Ovary (tissue), 3 donors: ENCODE measurements around the gene AIFM2.

Experiments
- EP300 ChIP-seq: sonication (generic); formaldehyde crosslinking; IDR thresholded peaks from one replicate; pipeline ENCODE4 v1.6.1; 2017; ENCODE audit warnings: antibody characterized with exemption
- TF ChIP-seq, protein P1 (sequence below), 3 donors: fragments of 450-650 bp in 2 of 3; fragments of 200-600 bp in 1 of 3; IDR thresholded peaks; one replicate each; pipeline versions ENCODE4 v1.5.1 to v1.8.0; 2016 to 2022; ENCODE audit warnings: antibody characterized with exemption in 3 of 3, mild to moderate bottlenecking in 1 of 3
- donor health status: DM: no; HTN: no; CAD: no.

DNA sequence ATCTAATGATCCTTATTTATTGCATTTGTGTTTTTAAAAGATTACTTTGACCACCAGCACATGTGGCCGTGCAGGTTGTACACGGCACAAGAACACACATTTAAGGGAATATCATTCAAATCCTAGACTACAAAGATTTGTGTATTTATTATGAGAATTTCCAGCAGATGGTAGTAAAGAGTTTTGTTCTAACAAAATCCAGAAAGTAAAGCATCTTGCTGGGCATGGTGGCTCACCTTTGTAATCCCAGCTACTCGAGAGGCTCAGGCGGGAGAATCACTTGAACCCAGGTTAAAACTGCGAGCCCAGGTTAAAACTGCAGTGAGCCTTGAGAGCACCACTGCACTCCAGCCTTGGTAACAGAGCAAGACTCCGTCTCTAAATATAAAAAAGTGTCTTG is 48.4 kb downstream of the AIFM2 start:
- TF ChIP-seq, protein P1, sequence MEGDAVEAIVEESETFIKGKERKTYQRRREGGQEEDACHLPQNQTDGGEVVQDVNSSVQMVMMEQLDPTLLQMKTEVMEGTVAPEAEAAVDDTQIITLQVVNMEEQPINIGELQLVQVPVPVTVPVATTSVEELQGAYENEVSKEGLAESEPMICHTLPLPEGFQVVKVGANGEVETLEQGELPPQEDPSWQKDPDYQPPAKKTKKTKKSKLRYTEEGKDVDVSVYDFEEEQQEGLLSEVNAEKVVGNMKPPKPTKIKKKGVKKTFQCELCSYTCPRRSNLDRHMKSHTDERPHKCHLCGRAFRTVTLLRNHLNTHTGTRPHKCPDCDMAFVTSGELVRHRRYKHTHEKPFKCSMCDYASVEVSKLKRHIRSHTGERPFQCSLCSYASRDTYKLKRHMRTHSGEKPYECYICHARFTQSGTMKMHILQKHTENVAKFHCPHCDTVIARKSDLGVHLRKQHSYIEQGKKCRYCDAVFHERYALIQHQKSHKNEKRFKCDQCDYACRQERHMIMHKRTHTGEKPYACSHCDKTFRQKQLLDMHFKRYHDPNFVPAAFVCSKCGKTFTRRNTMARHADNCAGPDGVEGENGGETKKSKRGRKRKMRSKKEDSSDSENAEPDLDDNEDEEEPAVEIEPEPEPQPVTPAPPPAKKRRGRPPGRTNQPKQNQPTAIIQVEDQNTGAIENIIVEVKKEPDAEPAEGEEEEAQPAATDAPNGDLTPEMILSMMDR (IDR thresholded peaks at IDR 0.05) = no peak
- no peak for TF ChIP-seq EP300
